Measurements from ENCODE around the gene AOAH.

DNA sequence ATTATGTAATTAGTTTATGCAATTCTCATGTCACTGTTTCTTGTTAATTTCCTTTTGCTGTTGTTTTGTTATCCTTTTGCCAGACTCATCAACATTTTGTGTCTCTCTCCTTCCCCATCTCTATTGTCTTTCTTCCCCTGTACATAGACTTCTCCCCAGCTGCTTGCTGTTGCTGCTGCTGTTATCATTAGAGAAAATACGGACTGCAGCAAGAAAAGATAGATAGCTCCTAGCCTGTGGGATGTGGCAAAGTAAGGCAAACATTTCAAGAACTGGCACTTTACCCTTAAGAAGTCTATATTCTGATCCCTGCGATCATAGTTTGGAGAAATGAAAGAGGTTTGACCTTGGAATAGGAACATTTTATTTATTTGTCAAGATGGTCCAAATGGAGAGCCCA lies 162.2 kb downstream of the AOAH start:
- TF ChIP-seq EZH2 (IDR thresholded peaks at IDR 0.05; ENCODE audit: insufficient read depth, poor library complexity, severe bottlenecking) = no peak
- TF ChIP-seq EZH2phosphoT487 (IDR thresholded peaks at IDR 0.05; ENCODE audit: insufficient read depth, low read depth) = no peak

All from GM23248 (cell line).